Natural killer cell (primary cell): ENCODE measurements around the gene ARMH4. TPM values are rescaled to one million over a fixed set of nuclear protein-coding genes. Genes with fewer than 3 reads are reported as not detected.
A peak's percentile ranks its signal among the peaks of the same experiment; 100 is the strongest.

Experiments
- ATAC-seq, 3 donors: fragments of 150-1000 bp in 2 of 3; fragments of 200-7000 bp in 1 of 3; cut with Tn5 transposase; 1 replicate in 1 of 3; 2 replicates in 2 of 3; pipeline ENCODE4 v1.10.0; 2021; ENCODE audit warnings: mild to moderate bottlenecking in 2 of 3, moderate library complexity in 2 of 3
- DNase-seq, 2 donors: peaks; one replicate each; pipeline versions ENCODE4 v3.0.0 to v3.0.0-alpha.2; 2013 to 2021; ENCODE audit warnings: mixed read lengths in 1 of 2
- H3K27ac ChIP-seq: one replicate; pipeline ENCODE4 v1.5.1; 2013; ENCODE audit warnings: mild to moderate bottlenecking, low read length
- H3K27me3 ChIP-seq: one replicate; pipeline ENCODE4 v1.6.1; 2013; ENCODE audit warnings: low read length; ENCODE audit not compliant: control insufficient read depth, insufficient read depth
- H3K36me3 ChIP-seq: one replicate; pipeline ENCODE4 v1.6.1; 2013; ENCODE audit warnings: low read length; ENCODE audit not compliant: control insufficient read depth, insufficient read depth
- H3K4me1 ChIP-seq: one replicate; pipeline ENCODE4 v1.6.1; 2013; ENCODE audit warnings: low read length; ENCODE audit not compliant: control insufficient read depth, insufficient read depth
- H3K4me3 ChIP-seq: one replicate; pipeline ENCODE4 v1.5.1; 2013; ENCODE audit warnings: low read length
- H3K9me3 ChIP-seq: one replicate; pipeline ENCODE4 v1.6.1; 2013; ENCODE audit warnings: low read length; ENCODE audit not compliant: control insufficient read depth, insufficient read depth
- H3K27ac Mint-ChIP-seq, 2 donors: one replicate each; pipeline ENCODE4 v1.8.0; 2022; ENCODE audit warnings: mild to moderate bottlenecking in 2 of 2, mixed read lengths in 2 of 2, moderate library complexity in 1 of 2
- H3K27me3 Mint-ChIP-seq, 2 donors: one replicate each; pipeline ENCODE4 v1.8.0; 2022; ENCODE audit warnings: low read depth in 2 of 2, mixed read lengths in 2 of 2
- H3K36me3 Mint-ChIP-seq: one replicate; pipeline ENCODE4 v1.8.0; 2022; ENCODE audit warnings: mixed read lengths
- H3K4me1 Mint-ChIP-seq, 2 donors: one replicate each; pipeline ENCODE4 v1.8.0; 2022; ENCODE audit warnings: mixed read lengths in 2 of 2
- H3K4me3 Mint-ChIP-seq: one replicate; pipeline ENCODE4 v1.8.0; 2022; ENCODE audit warnings: mild to moderate bottlenecking, moderate library complexity, mixed read lengths
- H3K9me3 Mint-ChIP-seq, 2 donors: one replicate each; pipeline ENCODE4 v1.8.0; 2022; ENCODE audit warnings: mixed read lengths in 2 of 2
- CTCF ChIP-seq: fragments of 200-600 bp; IDR thresholded peaks from one replicate; pipeline ENCODE4 v1.8.0; 2022; ENCODE audit warnings: antibody characterized with exemption
- WGBS: methylation state at CpG from one replicate; pipeline ENCODE4 v1.1.7; 2013; ENCODE audit warnings: missing lambda C conversion rate; ENCODE audit not compliant: insufficient coverage; 5-methylcytosine and 5-hydroxymethylcytosine counted together
- intact Hi-C: fragments of 100-400 bp; cut with micrococcal nuclease; formaldehyde crosslinking; loops from one replicate; pipeline ENCODE4 v1.14.2; 2022
- total RNA-seq, 4 donors: library from RNA; stranded (reverse); fragments of 120-200 nt in 1 of 4; gene quantifications; one replicate each; pipeline versions ENCODE4 v1.2.3 to v1.2.4, GENCODE V29; 2013 to 2022

Gene ARMH4, protein sequence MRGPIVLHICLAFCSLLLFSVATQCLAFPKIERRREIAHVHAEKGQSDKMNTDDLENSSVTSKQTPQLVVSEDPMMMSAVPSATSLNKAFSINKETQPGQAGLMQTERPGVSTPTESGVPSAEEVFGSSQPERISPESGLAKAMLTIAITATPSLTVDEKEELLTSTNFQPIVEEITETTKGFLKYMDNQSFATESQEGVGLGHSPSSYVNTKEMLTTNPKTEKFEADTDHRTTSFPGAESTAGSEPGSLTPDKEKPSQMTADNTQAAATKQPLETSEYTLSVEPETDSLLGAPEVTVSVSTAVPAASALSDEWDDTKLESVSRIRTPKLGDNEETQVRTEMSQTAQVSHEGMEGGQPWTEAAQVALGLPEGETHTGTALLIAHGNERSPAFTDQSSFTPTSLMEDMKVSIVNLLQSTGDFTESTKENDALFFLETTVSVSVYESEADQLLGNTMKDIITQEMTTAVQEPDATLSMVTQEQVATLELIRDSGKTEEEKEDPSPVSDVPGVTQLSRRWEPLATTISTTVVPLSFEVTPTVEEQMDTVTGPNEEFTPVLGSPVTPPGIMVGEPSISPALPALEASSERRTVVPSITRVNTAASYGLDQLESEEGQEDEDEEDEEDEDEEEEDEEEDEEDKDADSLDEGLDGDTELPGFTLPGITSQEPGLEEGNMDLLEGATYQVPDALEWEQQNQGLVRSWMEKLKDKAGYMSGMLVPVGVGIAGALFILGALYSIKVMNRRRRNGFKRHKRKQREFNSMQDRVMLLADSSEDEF
- total RNA-seq: under 1 TPM in 1 of 3 donors, not detected in 2; 0.32 TPM
- 0.52 TPM for total RNA-seq (2013)

DNA sequence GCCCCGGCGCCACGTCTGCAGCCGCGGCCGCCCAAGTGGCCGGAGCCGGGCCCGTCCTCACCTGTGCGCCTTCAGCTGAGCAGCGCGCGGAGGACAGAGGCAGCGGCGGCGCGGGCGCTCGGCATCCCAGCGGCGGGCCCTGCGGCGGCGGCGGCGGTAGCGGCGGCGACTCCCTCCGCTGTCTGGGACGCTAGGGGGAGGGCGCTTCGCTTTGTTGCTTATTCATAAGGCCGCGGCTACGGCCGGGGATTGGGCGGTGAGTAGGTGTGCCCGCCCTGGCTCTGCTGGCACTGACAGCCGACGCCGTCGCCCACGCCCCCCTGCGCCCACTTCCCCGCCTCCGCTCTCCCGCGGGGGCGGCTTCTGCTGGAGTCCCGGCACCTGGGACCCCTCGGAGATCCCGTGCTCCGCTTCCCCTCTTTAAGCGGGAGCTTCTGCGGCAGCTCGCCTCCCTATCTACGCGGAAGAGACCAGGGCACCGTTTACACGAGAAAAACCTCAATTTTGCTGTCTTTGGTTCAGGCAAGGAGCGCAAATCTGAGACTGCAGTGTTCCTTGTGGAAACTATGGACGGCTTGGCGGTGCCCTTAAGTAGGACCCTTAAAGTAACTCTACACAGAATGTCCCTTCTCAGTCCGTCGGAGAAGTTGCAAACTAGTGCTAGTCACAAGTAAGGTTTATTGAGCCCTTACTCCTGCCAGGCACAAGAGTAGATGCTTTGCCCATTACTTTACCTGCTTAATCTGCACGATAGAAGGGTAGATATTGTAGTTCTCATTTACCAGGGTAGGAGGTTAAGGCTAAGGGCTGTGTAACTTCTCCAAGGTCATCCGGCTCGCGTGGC lies at the start of gene ARMH4:
Gene ARMH4 (minus strand): TSS at position 200 of the 844 bp plus-strand sequence. CDS start 12,855 bp downstream, outside the sequence.
- peak within 1 kb of the TSS; percentile 82 for H3K4me3 Mint-ChIP-seq
- H3K4me1 Mint-ChIP-seq: peaks cover 14 to 17% of the 10 kb centered on the region in 2 donors
- Histone ChIP-seq H3K9me3 (no peaks in the 10 kb centered on the region), H3K27me3 (peaks cover 10% of the 10 kb centered on the region), H3K27ac (no peak within 1 kb of the TSS), H3K4me1 (peaks cover 15% of the 10 kb centered on the region), H3K36me3 (no peaks in the 10 kb centered on the region), H3K4me3 (peak within 1 kb of the TSS; percentile 46)
- DNase-seq (peak; percentile 33 to 75), ATAC-seq (peak; percentile 83 to 95 (median 95))
- TF ChIP-seq CTCF: no peak
- H3K9me3 Mint-ChIP-seq: no peaks in the 10 kb centered on the region
- intact Hi-C loops: no loop called here
- H3K36me3 Mint-ChIP-seq: no peaks in the 10 kb centered on the region
- H3K27ac Mint-ChIP-seq: no peak within 1 kb of the TSS
- 1% methylated on average over 70 of the region's 70 CpGs for WGBS
- H3K27me3 Mint-ChIP-seq: peaks cover 28 to 56% of the 10 kb centered on the region in 2 donors

DNA sequence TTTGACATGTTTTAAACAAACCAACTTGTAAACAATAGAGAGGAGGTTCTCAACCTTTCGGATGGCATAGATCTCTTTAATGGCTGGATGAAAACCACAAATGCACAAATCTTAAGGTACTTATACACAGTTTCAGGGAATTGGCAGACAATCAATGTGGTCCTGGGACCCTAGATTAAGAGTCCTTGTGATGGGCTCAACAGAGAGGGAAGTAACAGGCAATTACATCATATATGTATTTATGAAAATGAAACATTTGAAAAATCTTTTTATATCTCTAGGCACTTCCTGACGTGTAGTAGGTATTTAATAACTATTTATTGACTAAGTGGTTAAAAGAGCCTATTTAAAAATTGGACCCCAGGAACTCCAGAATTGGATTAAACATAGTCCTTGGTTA lies 48.8 kb upstream of the ARMH4 start:
- peak in 1 of 2 donors; percentile 25 for DNase-seq
- peaks cover 31 to 36% of the 10 kb centered on the region in 2 donors for H3K4me1 Mint-ChIP-seq
- H3K36me3 Mint-ChIP-seq: no peaks in the 10 kb centered on the region

DNA sequence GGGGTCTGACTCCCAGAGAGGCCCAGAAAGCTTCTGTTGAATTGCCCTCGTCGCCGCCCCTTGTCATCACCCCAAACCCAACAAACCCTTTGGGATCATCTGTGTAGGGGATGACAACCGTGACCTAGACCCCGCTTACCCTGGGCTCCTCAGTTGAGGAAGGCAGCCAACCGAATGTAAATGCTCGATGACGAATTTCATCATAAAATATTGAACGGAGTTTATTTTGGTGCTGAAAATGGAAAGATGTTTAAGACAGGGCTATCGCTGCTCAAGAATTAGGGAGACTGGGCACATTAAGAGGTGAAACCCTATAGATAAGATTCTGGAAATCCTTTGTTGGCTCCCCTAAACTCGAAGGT lies 48.4 kb upstream of the ARMH4 start:
- Histone ChIP-seq H3K36me3 (peaks cover 3% of the 10 kb centered on the region), H3K4me1 (peaks cover 21% of the 10 kb centered on the region), H3K4me3 (peak overlapping the region; percentile 96), H3K27ac (peak overlapping the region; percentile 96), H3K9me3 (no peaks in the 10 kb centered on the region), H3K27me3 (no peaks in the 10 kb centered on the region)
- ATAC-seq: peak in 2 of 3 donors; percentile 4 to 5
- DNase-seq: no peak
- intact Hi-C loops: loop anchor here (1.0 kb wide), 3 partner anchors 44 to 227 kb away; partner anchors contain the start of genes ARID4A, KIAA0586, PSMA3 and TIMM9
- no peaks in the 10 kb centered on the region for H3K36me3 Mint-ChIP-seq
- H3K9me3 Mint-ChIP-seq: no peaks in the 10 kb centered on the region
- no peak for TF ChIP-seq CTCF
- no peaks in the 10 kb centered on the region for H3K27me3 Mint-ChIP-seq
- peaks cover 31 to 36% of the 10 kb centered on the region in 2 donors for H3K4me1 Mint-ChIP-seq
- peak overlapping the region; percentile 94 to 98 for H3K27ac Mint-ChIP-seq
- peak overlapping the region; percentile 92 for H3K4me3 Mint-ChIP-seq
- 0% methylated on average over 11 of the region's 11 CpGs for WGBS

More for the DNA sequence above, 48.8 kb upstream of the ARMH4 start:
- peak overlapping the region; percentile 92 for H3K4me3 Mint-ChIP-seq
- TF ChIP-seq CTCF: no peak
- Histone ChIP-seq H3K9me3 (no peaks in the 10 kb centered on the region), H3K4me1 (peaks cover 21% of the 10 kb centered on the region), H3K27ac (peak overlapping the region; percentile 96), H3K27me3 (no peaks in the 10 kb centered on the region), H3K36me3 (peaks cover 3% of the 10 kb centered on the region), H3K4me3 (peak overlapping the region; percentile 96)
- peak overlapping the region; percentile 94 to 98 for H3K27ac Mint-ChIP-seq
- no peaks in the 10 kb centered on the region for H3K27me3 Mint-ChIP-seq
- no peak for ATAC-seq
- no CpG with 5 or more reads among the region's 2 CpGs for WGBS
- no peaks in the 10 kb centered on the region for H3K9me3 Mint-ChIP-seq
- intact Hi-C loops: loop anchor here (1.0 kb wide), 3 partner anchors 43 to 226 kb away; partner anchors contain the start of genes ARID4A, KIAA0586, PSMA3 and TIMM9
